HG03354 (cell line): ENCODE measurements around the gene NTHL1.

Experiments
- ATAC-seq: cut with Tn5 transposase; IDR thresholded peaks from one replicate; pipeline ENCODE4 v1.9.1; 2021; ENCODE audit warnings: mild to moderate bottlenecking; ENCODE audit not compliant: unreplicated experiment, poor library complexity, severe bottlenecking

NTHL1 gene

DNA sequence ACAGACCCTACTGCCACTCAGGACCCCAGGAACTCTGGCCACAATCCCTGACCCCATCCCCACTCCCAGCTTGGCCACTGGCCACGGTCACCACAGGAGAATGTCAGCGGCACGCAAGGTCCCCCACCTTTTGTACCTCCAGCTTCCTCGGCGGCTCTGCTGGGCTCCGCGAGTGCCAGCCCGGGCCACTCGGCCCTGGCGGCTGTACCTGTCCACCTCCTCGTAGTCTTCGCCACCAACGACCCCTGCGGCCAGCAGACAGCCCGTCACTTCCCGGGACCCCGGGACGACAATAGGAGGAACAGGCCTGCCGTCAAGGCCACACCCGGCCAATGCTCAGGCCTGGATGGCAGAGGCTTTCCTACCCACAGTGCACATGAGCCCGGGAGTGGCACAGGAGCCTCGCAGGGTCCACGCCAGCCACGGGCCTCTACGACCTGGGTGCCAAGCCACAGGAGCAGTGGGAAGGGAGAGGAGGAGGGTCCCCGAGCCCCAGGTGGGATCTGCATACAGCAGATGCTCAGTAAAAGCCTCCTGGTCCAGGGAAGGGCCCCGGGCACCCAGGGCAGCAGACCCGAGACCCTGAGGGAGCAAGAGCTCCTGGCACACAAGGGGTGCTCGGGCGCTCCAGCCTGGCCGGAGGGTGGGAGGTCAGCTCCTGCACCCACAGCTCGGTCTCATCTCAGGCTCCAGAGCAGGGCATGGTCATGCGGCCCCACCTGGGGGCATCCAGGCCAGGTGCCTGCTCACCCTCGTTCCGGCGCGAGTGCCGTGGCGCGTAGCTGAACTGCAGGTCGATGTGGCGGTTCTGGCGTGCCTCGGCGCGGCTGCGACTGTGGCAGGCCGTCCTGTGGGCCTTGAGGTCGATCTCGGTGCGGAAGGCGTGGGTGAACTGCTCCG is 45.9 kb downstream of the NTHL1 start:
- ATAC-seq = no peak

- ATAC-seq = no peak
Measured at GRCh38 chr16:2001035-2001434, 46.6 kb downstream of the NTHL1 start.

GRCh38 chr16:1999866-2000514 is 47.6 kb downstream of the NTHL1 start:
- no peak for ATAC-seq

GRCh38 chr16:1998852-1999801 is 48.5 kb downstream of the NTHL1 start:
- no peak for ATAC-seq

DNA sequence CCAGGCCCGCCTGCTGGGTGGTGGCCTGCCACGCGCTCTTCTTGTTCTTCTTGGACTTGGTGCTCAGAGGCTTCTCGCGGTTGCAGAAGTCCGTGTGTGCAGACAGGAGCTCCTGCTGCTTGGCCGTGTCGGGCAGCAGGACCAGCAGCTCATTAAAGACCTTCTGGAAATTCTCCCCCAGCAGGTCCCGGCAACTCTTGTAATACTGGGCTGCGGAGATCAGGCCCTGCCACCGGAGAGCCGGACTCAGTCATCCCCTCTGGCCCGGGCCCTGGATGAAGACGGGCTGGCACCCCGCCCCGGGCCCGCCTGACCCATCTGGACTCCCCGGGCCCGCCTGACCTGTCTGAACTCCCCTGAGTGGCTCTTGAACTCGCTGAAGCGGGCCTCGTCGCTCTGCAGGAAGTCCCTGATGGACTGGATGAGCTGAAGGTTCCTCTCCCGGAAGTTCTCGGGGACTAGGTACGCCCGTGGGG is 49.2 kb downstream of the NTHL1 start:
- no peak for ATAC-seq

DNA sequence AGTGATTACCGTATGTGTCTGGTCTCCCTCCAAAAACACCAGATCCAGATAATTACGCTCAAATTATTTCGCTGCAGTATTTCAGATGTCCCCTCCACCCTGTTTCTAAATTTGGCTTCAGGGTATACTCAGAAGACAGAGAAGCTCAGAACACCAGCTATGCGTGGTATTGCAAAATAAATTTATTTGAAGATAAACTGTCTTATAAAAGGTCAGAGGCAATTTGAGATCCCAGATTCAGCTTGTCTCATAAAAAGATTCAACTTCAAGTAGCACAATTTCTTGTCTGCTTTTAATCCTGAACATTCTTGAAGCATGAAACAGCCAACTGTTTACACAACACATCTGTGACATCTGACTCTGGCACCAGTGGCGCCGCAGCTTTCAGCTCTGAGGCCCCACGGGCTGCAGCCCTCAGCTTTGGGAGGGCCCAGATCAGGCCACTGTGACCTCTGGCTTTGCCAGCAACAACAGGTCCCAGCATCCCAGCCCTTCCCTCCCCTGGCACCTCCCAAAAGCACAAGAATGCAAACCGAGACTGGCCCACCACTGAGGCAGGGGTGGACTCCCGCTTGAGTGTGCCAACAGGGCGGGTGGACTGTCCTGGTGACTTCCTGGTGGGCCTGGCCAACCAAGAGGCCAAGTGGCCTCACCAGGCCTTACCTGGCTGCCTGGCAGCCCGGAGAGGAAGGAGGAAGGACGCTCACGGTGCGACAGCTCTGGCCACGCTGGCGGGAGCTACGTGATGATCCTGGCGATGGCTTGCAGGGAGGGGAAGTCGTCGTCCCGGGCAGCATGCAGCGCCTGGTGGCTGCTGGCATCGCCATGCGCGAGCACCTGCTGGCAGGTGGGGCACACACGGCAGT is 49.9 kb downstream of the NTHL1 start:
- ATAC-seq = no peak

GRCh38 chr16:1993731-1994131 is 53.9 kb downstream of the NTHL1 start:
- no peak for ATAC-seq

DNA sequence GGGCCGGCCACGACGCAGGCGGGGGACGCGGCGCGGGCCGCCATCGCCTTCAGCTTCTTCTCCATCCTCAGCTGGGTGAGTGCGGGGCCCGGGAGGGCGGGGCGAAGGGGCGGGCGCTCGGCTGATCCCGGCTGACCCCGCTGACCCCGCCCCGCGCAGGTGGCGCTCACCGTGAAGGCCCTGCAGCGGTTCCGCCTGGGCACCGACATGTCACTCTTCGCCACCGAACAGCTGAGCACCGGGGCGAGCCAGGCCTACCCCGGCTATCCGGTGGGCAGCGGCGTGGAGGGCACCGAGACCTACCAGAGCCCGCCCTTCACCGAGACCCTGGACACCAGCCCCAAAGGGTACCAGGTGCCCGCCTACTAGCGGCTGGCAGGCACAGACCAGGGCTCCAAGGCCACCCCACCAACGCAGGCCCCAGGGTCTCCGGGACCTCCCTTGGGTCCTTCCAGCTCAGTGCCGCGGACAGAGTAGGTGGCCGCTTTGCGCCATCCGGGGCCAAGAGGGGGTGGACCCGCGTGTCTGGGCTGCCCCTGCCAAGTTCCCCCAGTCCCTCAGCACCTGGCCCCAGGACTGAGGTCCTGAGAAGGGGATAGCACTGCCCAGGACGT is 54.8 kb downstream of the NTHL1 start:
- no peak for ATAC-seq

DNA sequence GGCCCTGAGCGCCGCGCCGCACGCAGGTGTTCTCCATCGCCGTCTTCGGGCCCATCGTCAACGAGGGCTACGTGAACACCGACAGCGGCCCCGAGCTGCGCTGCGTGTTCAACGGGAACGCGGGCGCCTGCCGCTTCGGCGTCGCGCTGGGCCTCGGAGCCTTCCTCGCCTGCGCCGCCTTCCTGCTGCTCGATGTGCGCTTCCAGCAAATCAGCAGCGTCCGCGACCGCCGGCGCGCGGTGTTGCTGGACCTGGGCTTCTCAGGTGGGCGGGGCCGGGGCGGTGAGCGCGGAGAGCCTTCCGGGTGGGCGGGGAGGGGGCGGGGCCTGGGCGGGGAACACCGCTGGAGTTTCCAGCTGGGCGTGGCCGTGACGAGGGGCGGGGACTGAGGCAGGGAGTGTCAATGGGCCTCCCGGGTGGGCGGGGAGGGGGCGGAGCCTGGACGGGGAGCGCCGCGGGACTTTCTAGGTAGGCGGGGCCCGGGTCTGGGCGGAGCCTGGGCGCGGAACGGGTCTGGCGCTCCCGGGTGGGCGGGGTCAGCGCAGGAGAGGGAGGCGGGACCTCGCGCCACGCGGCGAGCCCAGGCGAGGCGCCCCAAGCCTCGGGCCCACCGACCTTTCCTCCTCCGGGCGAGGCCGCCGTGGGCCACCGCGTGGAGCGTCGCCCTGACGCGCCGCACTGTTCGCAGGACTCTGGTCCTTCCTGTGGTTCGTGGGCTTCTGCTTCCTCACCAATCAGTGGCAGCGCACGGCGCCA is 55.5 kb downstream of the NTHL1 start:
- ATAC-seq = peak; percentile 52

- no peak for ATAC-seq
Measured at GRCh38 chr16:1991588-1991947, 56.1 kb downstream of the NTHL1 start.

DNA sequence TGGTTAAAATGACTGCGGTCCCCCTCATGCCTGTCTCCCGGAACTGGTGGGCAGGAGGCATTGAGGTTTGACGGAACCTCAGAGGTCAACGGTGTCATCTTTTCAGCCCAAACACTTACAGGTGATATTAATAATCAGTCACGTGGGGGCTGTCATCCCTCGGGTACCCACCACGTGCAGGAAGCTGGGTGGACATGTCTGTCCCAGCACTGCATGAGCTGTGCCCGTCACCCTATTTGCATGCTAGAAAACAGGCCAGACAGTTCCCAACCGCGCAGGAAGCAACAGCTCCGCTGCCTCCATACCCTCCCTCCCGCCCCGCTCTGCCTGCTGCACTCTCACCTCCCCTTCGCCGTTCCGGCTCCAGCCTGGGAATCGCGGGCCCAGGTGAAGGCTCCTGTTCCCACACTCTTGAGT is 56.5 kb downstream of the NTHL1 start:
- ATAC-seq = peak; percentile 40

- ATAC-seq = peak; percentile 1
Measured at GRCh38 chr16:1990351-1991134, 57.1 kb downstream of the NTHL1 start.

DNA sequence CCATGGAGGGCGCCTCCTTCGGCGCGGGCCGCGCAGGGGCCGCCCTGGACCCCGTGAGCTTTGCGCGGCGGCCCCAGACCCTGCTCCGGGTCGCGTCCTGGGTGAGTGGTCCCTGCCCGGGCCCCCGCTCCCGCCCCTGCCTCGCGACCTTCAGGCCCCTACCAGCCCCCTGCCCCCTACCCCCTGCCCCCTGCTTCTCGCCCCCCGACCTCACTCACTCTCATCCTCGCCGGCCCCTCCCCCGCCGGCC is 57.6 kb downstream of the NTHL1 start:
- no peak for ATAC-seq
